Stimulated activated CD4-positive, alpha-beta T cell treated with anti-CD3 and anti-CD28 coated beads, Interleukin-1b, Interleukin-23, amount 100 ng/mL, for 1 hour (primary cell): Measurements from ENCODE around the gene FXYD4.
"Not testable (repeated sequence)": the region's sequence is repeated elsewhere in the genome, so short reads cannot be mapped to it uniquely, and the experiment has no call there.

Experiments used
- DNase-seq, 2 donors: peaks; one replicate each; pipeline ENCODE4 v3.0.0-alpha.2; 2020; ENCODE audit warnings: low read depth in 2 of 2

FXYD4 gene

GRCh38 chr10:43371418-43371817 is at the start of gene FXYD4:
TSS of gene FXYD4 (plus strand) at chr10:43371636. CDS start at chr10:43373747, 2,111 bp downstream.
- DNase-seq, result no peak

GRCh38 chr10:43322331-43322730 is 49.1 kb upstream of the FXYD4 start:
- DNase-seq, result no peak

GRCh38 chr10:43322769-43323168 is 48.7 kb upstream of the FXYD4 start:
- peak; percentile 61 to 63 for DNase-seq

- no peak for DNase-seq
These were observed 48.2 kb upstream of the FXYD4 start for GRCh38 chr10:43323245-43323644.

GRCh38 chr10:43324876-43325275 is 46.6 kb upstream of the FXYD4 start:
- no peak for DNase-seq

GRCh38 chr10:43327171-43327570 is 44.3 kb upstream of the FXYD4 start:
- no peak for DNase-seq

- no peak for DNase-seq
These were observed 43.5 kb upstream of the FXYD4 start for GRCh38 chr10:43327986-43328385.

- not testable (repeated sequence) for DNase-seq
These were observed 42.6 kb upstream of the FXYD4 start for GRCh38 chr10:43328810-43329209.

- DNase-seq, result not testable (repeated sequence)
These were observed 42.1 kb upstream of the FXYD4 start for GRCh38 chr10:43329246-43329885.

- not testable (repeated sequence) for DNase-seq
These were observed 41.2 kb upstream of the FXYD4 start for GRCh38 chr10:43330049-43330823.

- DNase-seq, result not testable (repeated sequence)
These were observed 40.7 kb upstream of the FXYD4 start for GRCh38 chr10:43330824-43331127.

- no peak for DNase-seq
These were observed 37.8 kb upstream of the FXYD4 start for GRCh38 chr10:43333653-43334052.

- DNase-seq, result no peak
These were observed 35.4 kb upstream of the FXYD4 start for GRCh38 chr10:43336061-43336460.

GRCh38 chr10:43336641-43337318 is 34.7 kb upstream of the FXYD4 start:
- DNase-seq, result no peak

GRCh38 chr10:43337536-43337935 is 33.9 kb upstream of the FXYD4 start:
- DNase-seq, result not testable (repeated sequence)

GRCh38 chr10:43338117-43338516 is 33.3 kb upstream of the FXYD4 start:
- DNase-seq, result no peak

GRCh38 chr10:43339136-43339535 is 32.3 kb upstream of the FXYD4 start:
- DNase-seq, result no peak

- no peak for DNase-seq
These were observed 31.3 kb upstream of the FXYD4 start for GRCh38 chr10:43340101-43340500.

- no peak for DNase-seq
These were observed 30.8 kb upstream of the FXYD4 start for GRCh38 chr10:43340619-43341018.

GRCh38 chr10:43341450-43341849 is 30.0 kb upstream of the FXYD4 start:
- DNase-seq, result no peak

GRCh38 chr10:43342279-43343125 is 28.9 kb upstream of the FXYD4 start:
- no peak for DNase-seq

GRCh38 chr10:43343126-43343525 is 28.3 kb upstream of the FXYD4 start:
- no peak for DNase-seq
